Activated CD4-positive, alpha-beta T cell treated with anti-CD3 and anti-CD28 coated beads for 48 hours (primary cell): Measurements from ENCODE around the gene NLRP7.
"Not testable (repeated sequence)": the region's sequence is repeated elsewhere in the genome, so short reads cannot be mapped to it uniquely, and the experiment has no call there.

Experiments
- DNase-seq: peaks from one replicate; pipeline ENCODE4 v3.0.0-alpha.2; 2020

The NLRP7 gene

GRCh38 chr19:54918499-54918898 lies 28.8 kb downstream of the NLRP7 start:
- no peak for DNase-seq

GRCh38 chr19:54916822-54917221 lies 30.5 kb downstream of the NLRP7 start:
- DNase-seq: no peak

- DNase-seq: not testable (repeated sequence)
Measured at GRCh38 chr19:54907899-54908298, 39.4 kb downstream of the NLRP7 start.

GRCh38 chr19:54906819-54907218 lies 40.5 kb downstream of the NLRP7 start:
- no peak for DNase-seq

- DNase-seq: no peak
Measured at GRCh38 chr19:54905803-54906511, 41.4 kb downstream of the NLRP7 start, which contains the start of gene NCR1. NCR1 (plus strand) TSS chr19:54906148; CDS start chr19:54906188, 40 bp downstream.

DNA sequence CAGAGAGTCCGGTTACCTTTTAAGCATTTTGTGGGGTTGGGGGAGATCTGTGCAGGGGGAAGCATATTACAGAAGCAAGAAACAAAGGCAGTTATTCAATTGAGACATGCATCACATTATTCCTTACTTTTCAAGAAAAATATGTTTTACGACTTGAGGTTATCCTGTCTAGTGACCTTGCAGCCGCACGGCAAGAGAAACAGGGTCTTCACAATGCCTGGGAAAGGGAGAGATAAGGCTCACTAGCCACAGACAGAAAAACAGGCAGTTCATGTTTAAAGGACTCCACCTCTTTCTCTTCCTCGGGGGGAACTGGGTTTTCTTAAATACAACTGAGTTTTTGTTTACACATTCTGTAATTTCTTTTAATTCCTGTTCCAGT lies 41.9 kb downstream of the NLRP7 start:
- DNase-seq: no peak

- DNase-seq: not testable (repeated sequence)
Measured at GRCh38 chr19:54904261-54904660, 43.1 kb downstream of the NLRP7 start.

DNA sequence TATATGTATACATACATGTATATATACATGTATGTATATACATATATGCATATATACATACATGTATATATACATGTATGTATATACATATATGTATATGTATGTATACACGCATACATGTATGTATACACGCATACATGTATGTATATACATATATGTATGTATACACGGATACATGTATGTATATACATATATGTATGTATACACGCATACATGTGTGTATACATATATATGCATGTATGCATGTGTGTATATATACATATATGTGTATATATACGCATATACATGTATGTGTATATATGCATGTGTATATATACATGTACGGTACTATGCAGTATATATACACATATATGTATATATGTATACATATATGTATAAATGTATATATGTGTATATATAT lies 44.0 kb downstream of the NLRP7 start:
- DNase-seq: no peak

DNA sequence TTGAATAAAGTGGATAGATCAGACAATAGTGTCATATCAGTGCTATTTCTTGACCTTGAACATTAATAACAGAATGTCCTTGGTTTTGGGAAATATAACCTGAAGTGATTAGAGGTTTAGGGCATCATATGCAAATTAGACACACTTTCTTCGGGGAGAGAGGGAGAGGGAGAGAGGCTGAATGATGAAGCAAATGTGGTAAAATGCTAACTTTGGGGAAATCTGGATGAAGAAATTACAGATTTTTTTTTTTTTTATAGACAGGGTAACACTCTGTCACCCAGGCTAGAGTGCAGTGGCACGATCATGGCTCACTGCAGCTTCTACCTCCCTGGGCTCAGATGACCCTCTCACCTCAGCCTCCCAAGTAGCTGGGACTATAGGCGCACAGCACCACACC lies 45.3 kb downstream of the NLRP7 start:
- no peak for DNase-seq

- not testable (repeated sequence) for DNase-seq
Measured at GRCh38 chr19:54901153-54901552, 46.2 kb downstream of the NLRP7 start.

DNA sequence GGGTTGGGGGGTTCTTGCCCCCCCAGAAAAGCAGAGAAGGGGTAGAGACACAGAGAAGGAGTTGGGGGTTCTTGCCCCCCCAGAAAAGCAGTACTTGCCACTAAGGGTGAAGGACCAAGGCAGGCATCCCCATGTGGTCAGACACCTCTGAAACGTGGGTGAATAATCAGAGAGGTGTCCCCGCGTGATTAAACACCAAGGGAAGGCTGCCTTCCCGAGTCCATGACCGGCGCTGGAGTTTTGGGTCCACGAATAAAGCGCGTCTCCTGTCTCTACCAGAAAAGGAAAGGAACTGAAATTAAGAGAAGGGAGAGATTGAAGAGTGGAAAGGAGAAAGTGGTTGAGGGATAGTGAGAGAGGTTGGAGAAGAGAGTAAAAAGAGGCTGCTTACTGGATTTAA lies 47.7 kb downstream of the NLRP7 start:
- not testable (repeated sequence) for DNase-seq

GRCh38 chr19:54898685-54899084 lies 48.6 kb downstream of the NLRP7 start:
- DNase-seq: not testable (repeated sequence)

DNA sequence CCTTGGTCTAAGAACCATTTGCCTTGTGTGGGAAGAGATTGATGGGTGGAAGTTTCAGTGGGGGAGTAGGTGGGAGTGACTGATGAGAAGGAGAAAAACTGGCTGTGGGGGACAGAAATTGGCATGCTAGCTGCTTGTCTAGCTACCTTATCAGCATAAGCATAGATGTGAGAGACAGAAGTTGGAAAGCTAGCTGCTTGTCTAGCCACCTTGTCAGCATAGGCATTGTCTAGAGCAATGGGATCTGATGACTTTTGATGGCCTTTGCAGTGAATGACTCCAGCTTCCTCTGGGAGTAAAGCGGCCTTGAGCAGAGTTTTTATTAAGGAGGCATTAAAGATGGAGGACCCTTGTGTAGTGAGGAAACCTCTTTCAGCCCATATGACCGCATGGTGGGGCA lies 51.3 kb downstream of the NLRP7 start:
- DNase-seq: no peak

DNA sequence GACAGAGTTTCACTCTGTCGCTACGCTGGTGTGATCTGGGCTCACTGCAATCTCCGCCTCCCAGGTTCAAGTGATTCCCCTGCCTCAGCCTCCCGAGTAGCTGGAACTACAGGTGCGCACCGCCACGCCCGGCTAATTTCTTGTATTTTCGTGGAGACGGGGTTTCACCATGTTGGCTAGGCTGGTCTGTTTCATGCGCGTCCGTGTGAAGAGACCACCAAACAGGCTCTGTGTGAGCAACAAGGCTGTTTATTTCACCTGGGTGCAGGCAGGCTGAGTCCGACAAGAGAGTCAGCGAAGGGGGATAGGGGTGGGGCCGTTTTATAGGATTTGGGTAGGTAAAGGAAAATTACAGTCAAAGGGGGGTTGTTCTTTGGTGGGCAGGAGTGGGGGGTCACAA lies 53.2 kb downstream of the NLRP7 start:
- DNase-seq: not testable (repeated sequence)

- DNase-seq: no peak
Measured at GRCh38 chr19:54893406-54893805, 53.9 kb downstream of the NLRP7 start.

DNA sequence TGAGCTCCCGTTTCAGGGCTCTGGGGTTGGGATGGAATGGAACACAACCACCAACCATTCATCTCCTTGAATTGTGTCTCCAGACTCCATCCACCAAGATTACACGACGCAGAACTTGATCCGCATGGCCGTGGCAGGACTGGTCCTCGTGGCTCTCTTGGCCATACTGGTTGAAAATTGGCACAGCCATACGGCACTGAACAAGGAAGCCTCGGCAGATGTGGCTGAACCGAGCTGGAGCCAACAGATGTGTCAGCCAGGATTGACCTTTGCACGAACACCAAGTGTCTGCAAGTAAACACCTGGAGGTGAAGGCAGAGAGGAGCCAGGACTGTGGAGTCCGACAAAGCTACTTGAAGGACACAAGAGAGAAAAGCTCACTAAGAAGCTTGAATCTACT lies 57.8 kb downstream of the NLRP7 start:
- no peak for DNase-seq

- DNase-seq: no peak
Measured at GRCh38 chr19:54888239-54888638, 59.1 kb downstream of the NLRP7 start.

DNA sequence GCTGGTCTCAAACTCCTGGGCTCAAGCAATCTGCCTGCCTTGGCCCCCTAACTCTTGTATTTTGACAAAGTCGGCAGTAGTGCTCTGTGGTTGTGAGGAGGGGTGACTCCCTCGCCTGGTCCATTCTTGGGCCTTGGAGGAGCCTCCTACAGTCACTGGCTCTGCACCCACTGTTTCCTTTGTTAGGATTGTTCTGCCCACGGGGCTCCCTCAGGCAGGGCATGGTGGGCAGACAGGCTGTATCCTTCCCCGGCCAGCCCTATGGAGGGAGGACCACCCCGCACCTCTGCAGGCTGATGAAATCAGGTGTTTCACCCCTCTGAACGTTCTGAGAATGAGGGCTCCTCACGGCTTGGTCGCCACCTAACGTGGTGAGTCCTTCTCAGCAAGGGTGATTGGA lies 64.1 kb downstream of the NLRP7 start:
- DNase-seq: no peak

DNA sequence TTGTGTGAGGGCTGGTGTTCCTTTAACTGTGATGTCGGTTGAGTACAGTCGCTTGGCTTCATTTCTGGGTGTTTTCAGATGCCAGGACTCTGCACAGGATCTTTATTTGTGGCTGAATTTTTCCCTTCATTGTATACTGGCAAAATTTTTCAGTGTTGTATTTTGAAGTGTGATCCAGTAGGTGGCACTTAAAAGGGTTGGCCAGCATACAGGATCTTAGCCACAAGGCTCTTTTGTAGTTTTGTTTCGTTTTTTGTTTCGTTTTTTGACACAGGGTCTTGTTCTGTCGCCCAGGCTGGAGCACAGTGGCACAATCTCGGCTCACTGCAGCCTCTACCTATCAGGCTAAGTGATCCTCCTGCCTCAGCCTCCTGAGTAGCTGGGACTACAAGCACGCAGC lies 64.6 kb downstream of the NLRP7 start:
- DNase-seq: no peak

DNA sequence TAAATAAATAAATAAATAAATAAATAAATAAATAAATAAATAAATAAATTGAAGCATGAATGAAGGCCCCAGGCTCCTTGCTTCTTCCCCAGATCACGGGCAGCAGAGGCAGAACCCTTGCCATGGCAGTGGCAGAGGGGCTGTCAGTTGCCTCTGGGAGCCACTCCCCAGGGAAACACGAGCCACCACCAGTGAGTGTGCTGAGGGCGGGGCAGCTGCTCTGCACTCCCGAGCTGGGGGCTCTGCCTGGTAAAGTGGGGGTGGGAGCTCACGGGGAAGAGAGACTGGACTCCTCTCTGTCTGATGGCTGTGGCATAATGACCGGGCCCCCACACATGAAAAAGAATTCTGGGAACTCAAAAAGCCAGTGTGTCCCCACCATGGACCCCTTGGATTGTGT lies 65.4 kb downstream of the NLRP7 start:
- DNase-seq: no peak

- DNase-seq: no peak
Measured at GRCh38 chr19:54877471-54877870, 69.9 kb downstream of the NLRP7 start.

DNA sequence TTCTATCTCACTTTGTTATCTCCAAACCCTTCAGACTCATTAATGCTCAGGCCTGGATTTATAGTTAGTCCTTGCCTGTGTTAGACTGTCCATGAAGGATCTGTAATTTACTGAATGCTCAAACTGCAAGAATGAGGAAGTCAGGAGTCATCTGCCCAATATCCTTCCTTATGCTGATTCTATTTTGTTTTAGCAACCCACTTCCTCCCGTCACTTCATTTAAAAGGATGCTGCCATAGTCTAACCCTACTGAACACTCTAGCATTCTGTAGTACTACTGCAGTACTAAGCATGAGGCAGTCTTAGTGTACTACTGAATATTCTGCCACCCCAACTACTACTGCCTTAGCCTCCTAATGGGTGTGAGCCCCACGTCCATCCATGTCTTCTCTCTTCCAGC lies 71.8 kb downstream of the NLRP7 start:
- no peak for DNase-seq

GRCh38 chr19:54873990-54874389 lies 73.3 kb downstream of the NLRP7 start, which contains the start of gene FCAR:
FCAR (plus strand) TSS chr19:54874235; CDS start chr19:54874290, 55 bp downstream.
- no peak for DNase-seq
